ENCODE measurements around the gene WNT7B. TPM values are rescaled to one million over a fixed set of nuclear protein-coding genes. Genes with fewer than 3 reads are reported as not detected.

WNT7B gene
- total RNA-seq, 6 donors from 2014 or later = 5.2 to 15.6 (median 8.8) TPM

- H3K27ac ChIP-seq = no peak overlapping the region
- DNase-seq (peak in 1 of 2 donors; percentile 63), ATAC-seq (ENCODE audit: low FRiP score in 2 of 2) (no peak)
- no peaks in the 10 kb centered on the region for H3K9me3 ChIP-seq
- H3K27me3 ChIP-seq = no peaks in the 10 kb centered on the region
- no peak for TF ChIP-seq CTCF (IDR thresholded peaks at IDR 0.05)
- TF ChIP-seq POLR2AphosphoS5 (IDR thresholded peaks at IDR 0.05) = no peak
- TF ChIP-seq POLR2A (IDR thresholded peaks at IDR 0.05) = no peak
- TF ChIP-seq EP300 (IDR thresholded peaks at IDR 0.05) = no peak
- H3K4me3 ChIP-seq = no peak overlapping the region
- WGBS, 2 donors = 82 to 92% methylated on average over 7 to 9 of the region's 9 CpGs
- H3K36me3 ChIP-seq = no peaks in the 10 kb centered on the region
- H3K4me1 ChIP-seq = peaks cover 0 to 9% (median 4%) of the 10 kb centered on the region in 4 donors
These were observed 49.9 kb downstream of the WNT7B start for GRCh38 chr22:45927059-45927458.

- DNase-seq = no peak
- TF ChIP-seq POLR2AphosphoS5 (IDR thresholded peaks at IDR 0.05) (no peak), EP300 (IDR thresholded peaks at IDR 0.05) (no peak), CTCF (IDR thresholded peaks at IDR 0.05) (no peak), POLR2A (IDR thresholded peaks at IDR 0.05) (no peak)
- no peak for ATAC-seq (ENCODE audit: low FRiP score in 2 of 2)
- Histone ChIP-seq H3K36me3 (no peaks in the 10 kb centered on the region), H3K27me3 (no peaks in the 10 kb centered on the region), H3K4me1 (peaks cover 0 to 9% (median 4%) of the 10 kb centered on the region in 4 donors), H3K27ac (no peak overlapping the region), H3K9me3 (no peaks in the 10 kb centered on the region), H3K4me3 (no peak overlapping the region)
- 69 to 84% methylated on average over 9 to 11 of the region's 11 CpGs for WGBS, 2 donors
These were observed 50.5 kb downstream of the WNT7B start for GRCh38 chr22:45926433-45926832.

GRCh38 chr22:45925811-45926351, 51.1 kb downstream of the WNT7B start:
- H3K27ac ChIP-seq = no peak overlapping the region
- H3K36me3 ChIP-seq = no peaks in the 10 kb centered on the region
- ATAC-seq (ENCODE audit: low FRiP score in 2 of 2) (peak in 1 of 2 donors; percentile 7), DNase-seq (peak in 1 of 2 donors; percentile 58)
- H3K27me3 ChIP-seq = no peaks in the 10 kb centered on the region
- H3K9me3 ChIP-seq = no peaks in the 10 kb centered on the region
- H3K4me3 ChIP-seq = no peak overlapping the region
- no peak for TF ChIP-seq POLR2A (IDR thresholded peaks at IDR 0.05)
- TF ChIP-seq EP300 (IDR thresholded peaks at IDR 0.05) = no peak
- no peak for TF ChIP-seq POLR2AphosphoS5 (IDR thresholded peaks at IDR 0.05)
- TF ChIP-seq CTCF (IDR thresholded peaks at IDR 0.05) = no peak
- peaks cover 0 to 9% (median 4%) of the 10 kb centered on the region in 4 donors for H3K4me1 ChIP-seq
- 83 to 89% methylated on average over 1 to 15 of the region's 16 CpGs for WGBS, 2 donors

- Histone ChIP-seq H3K27me3 (no peaks in the 10 kb centered on the region), H3K27ac (no peak overlapping the region), H3K4me3 (no peak overlapping the region), H3K9me3 (no peaks in the 10 kb centered on the region), H3K4me1 (peaks cover 0 to 22% (median 12%) of the 10 kb centered on the region in 4 donors), H3K36me3 (no peaks in the 10 kb centered on the region)
- DNase-seq = peak; percentile 71 to 81
- ATAC-seq (ENCODE audit: low FRiP score in 2 of 2) = no peak
- WGBS, 2 donors = 36 to 54% methylated on average over 6 to 22 of the region's 22 CpGs
- TF ChIP-seq POLR2A (IDR thresholded peaks at IDR 0.05) = no peak
- no peak for TF ChIP-seq POLR2AphosphoS5 (IDR thresholded peaks at IDR 0.05)
- TF ChIP-seq EP300 (IDR thresholded peaks at IDR 0.05) = no peak
- no peak for TF ChIP-seq CTCF (IDR thresholded peaks at IDR 0.05)
These were observed 53.1 kb downstream of the WNT7B start for GRCh38 chr22:45923835-45924234.

GRCh38 chr22:45923212-45923611, 53.8 kb downstream of the WNT7B start:
- Histone ChIP-seq H3K4me3 (no peak overlapping the region), H3K27me3 (no peaks in the 10 kb centered on the region), H3K9me3 (no peaks in the 10 kb centered on the region), H3K4me1 (peaks cover 0 to 25% (median 15%) of the 10 kb centered on the region in 4 donors), H3K27ac (no peak overlapping the region), H3K36me3 (no peaks in the 10 kb centered on the region)
- ATAC-seq (ENCODE audit: low FRiP score in 2 of 2) (no peak), DNase-seq (no peak)
- 80 to 86% methylated on average over 1 to 9 of the region's 9 CpGs for WGBS, 2 donors
- TF ChIP-seq POLR2A (IDR thresholded peaks at IDR 0.05) = no peak
- no peak for TF ChIP-seq EP300 (IDR thresholded peaks at IDR 0.05)
- TF ChIP-seq POLR2AphosphoS5 (IDR thresholded peaks at IDR 0.05) = no peak
- TF ChIP-seq CTCF (IDR thresholded peaks at IDR 0.05) = no peak
